ENCODE measurements around the gene BMAL1. TPM values are rescaled to one million over a fixed set of nuclear protein-coding genes. Genes with fewer than 3 reads are reported as not detected.

Gene BMAL1
- total RNA-seq, 1 experiment from 2014 or later = 3.3 TPM

DNA sequence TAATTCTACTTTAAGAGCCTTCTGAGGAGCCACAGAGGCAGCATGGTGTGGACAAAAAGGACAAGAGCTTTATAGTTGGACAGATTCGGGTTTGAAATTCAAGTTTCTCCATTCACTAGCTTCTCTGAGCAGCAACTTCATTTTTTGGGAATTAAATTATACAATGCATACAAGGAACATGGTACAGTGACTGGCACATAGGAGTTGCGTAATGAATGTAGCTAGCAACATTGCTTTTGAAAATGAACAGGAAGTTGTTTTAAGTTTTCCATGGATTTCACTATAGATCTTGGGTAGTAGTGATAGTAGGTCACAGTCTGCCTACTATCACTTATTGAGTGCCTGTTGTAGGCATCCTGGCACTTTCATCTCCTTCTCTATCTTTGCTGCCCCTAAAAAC, 41.0 kb upstream of the BMAL1 start:
- Mint-ChIP-seq H3K4me1 (peaks cover 2 to 6% of the 10 kb centered on the region in 2 experiments; a peak in 3 of 4 replicates), H3K4me3 (no peak overlapping the region), H3K36me3 (ENCODE audit: insufficient read depth in 1 of 3, low read depth in 3 of 3) (no peaks in the 10 kb centered on the region), H3K9me3 (no peaks in the 10 kb centered on the region), H3K27ac (no peak overlapping the region), H3K27me3 (ENCODE audit: low read depth) (no peaks in the 10 kb centered on the region)
- Histone ChIP-seq H3K18ac (ENCODE audit: insufficient read length, low read depth, low read length) (no peak overlapping the region), H3K4me1 (ENCODE audit: insufficient read depth, low read length) (no peaks in the 10 kb centered on the region), H4K5ac (ENCODE audit: insufficient read length, low read depth, low read length) (no peak overlapping the region), H3K4me2 (ENCODE audit: insufficient read depth, insufficient read length, low read length) (no peak overlapping the region), H2BK12ac (ENCODE audit: insufficient read length, low read depth, low read length) (no peak overlapping the region), H2AFZ (ENCODE audit: low read length) (no peak overlapping the region), H3K14ac (ENCODE audit: insufficient read depth, low read length) (no peak overlapping the region), H3K27me3 (ENCODE audit: insufficient read depth, low read length) (no peaks in the 10 kb centered on the region), H2AK5ac (ENCODE audit: insufficient read length, low read length) (no peak overlapping the region), H3K9ac (ENCODE audit: extremely low read depth, insufficient read length, low read length) (no peak overlapping the region), H2BK5ac (ENCODE audit: insufficient read length, low read length) (no peak overlapping the region), H4K20me1 (ENCODE audit: control insufficient read depth, insufficient read depth, insufficient read length) (no peaks in the 10 kb centered on the region), H3K79me1 (ENCODE audit: insufficient read depth, low read depth, low read length, poor library complexity, severe bottlenecking) (no peaks in the 10 kb centered on the region), H3K9me3 (ENCODE audit: control insufficient read depth, low read depth, low read length) (no peaks in the 10 kb centered on the region), H3K4ac (ENCODE audit: low read depth, low read length) (no peak overlapping the region), H3K23me2 (ENCODE audit: insufficient read length, low read depth, low read length, poor library complexity, severe bottlenecking) (no peaks in the 10 kb centered on the region), H3K27ac (ENCODE audit: insufficient read length, low read depth, low read length) (no peak overlapping the region), H3K23ac (ENCODE audit: insufficient read length, low read depth, low read length) (no peak overlapping the region), H2BK120ac (ENCODE audit: low read depth, low read length, poor library complexity, severe bottlenecking) (no peak overlapping the region), H3K79me2 (ENCODE audit: insufficient read depth, low read length) (no peaks in the 10 kb centered on the region), H4K8ac (replicated peaks; ENCODE audit: insufficient read length, low read depth, low read length) (no peak overlapping the region), H4K91ac (ENCODE audit: insufficient read length, low read depth, low read length) (no peak overlapping the region), H2BK20ac (ENCODE audit: low read depth, low read length, poor library complexity, severe bottlenecking) (no peak overlapping the region), H2BK15ac (ENCODE audit: low read depth, low read length) (no peak overlapping the region), H3T11ph (ENCODE audit: low read length) (no peak overlapping the region), H3K56ac (ENCODE audit: insufficient read length, low read depth, low read length) (no peak overlapping the region)
- TF ChIP-seq, protein P1, sequence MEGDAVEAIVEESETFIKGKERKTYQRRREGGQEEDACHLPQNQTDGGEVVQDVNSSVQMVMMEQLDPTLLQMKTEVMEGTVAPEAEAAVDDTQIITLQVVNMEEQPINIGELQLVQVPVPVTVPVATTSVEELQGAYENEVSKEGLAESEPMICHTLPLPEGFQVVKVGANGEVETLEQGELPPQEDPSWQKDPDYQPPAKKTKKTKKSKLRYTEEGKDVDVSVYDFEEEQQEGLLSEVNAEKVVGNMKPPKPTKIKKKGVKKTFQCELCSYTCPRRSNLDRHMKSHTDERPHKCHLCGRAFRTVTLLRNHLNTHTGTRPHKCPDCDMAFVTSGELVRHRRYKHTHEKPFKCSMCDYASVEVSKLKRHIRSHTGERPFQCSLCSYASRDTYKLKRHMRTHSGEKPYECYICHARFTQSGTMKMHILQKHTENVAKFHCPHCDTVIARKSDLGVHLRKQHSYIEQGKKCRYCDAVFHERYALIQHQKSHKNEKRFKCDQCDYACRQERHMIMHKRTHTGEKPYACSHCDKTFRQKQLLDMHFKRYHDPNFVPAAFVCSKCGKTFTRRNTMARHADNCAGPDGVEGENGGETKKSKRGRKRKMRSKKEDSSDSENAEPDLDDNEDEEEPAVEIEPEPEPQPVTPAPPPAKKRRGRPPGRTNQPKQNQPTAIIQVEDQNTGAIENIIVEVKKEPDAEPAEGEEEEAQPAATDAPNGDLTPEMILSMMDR (conservative IDR thresholded peaks at IDR 0.05) = no peak
- no peak for DNase-seq
- no CpG with 5 or more reads among the region's 2 CpGs for WGBS (ENCODE audit: extremely low coverage, insufficient read length, low lambda C conversion rate)
